WTC11 (cell line): ENCODE measurements around the gene MECP2. TPM values are rescaled to one million over a fixed set of nuclear protein-coding genes. Genes with fewer than 3 reads are reported as not detected.

Source experiments
- ATAC-seq: fragments of 200-7000 bp; cut with Tn5 transposase; 2 replicates; pipeline ENCODE4 v1.10.0; 2021; ENCODE audit warnings: mild to moderate bottlenecking, moderate library complexity
- CTCF ChIA-PET: fragments of 300-600 bp; sonication (Branson Sonifier 250); formaldehyde crosslinking; loops from one replicate; lab custom pipeline; 2021; ENCODE audit warnings: antibody characterized with exemption; lab: Charles Lee
- POLR2A ChIA-PET: fragments of 350-600 bp; sonication (Branson Sonifier 250); formaldehyde crosslinking; loops from one replicate; lab custom pipeline; 2021; ENCODE audit warnings: antibody characterized with exemption; lab: Charles Lee
- DNase-seq: peaks from one replicate; pipeline ENCODE4 v3.0.0; 2021; ENCODE audit warnings: low spot score
- H3K27ac Mint-ChIP-seq: 2 replicates; pipeline ENCODE4 v1.8.0; 2021; ENCODE audit warnings: mixed read lengths
- H3K27me3 Mint-ChIP-seq: 2 replicates; pipeline ENCODE4 v1.8.0; 2021; ENCODE audit warnings: low read depth, mild to moderate bottlenecking, moderate library complexity, mixed read lengths
- H3K36me3 Mint-ChIP-seq: 2 replicates; pipeline ENCODE4 v1.8.0; 2021; ENCODE audit warnings: mixed read lengths
- H3K4me1 Mint-ChIP-seq: 2 replicates; pipeline ENCODE4 v1.8.0; 2022; ENCODE audit warnings: mixed read lengths
- H3K4me3 Mint-ChIP-seq: 2 replicates; pipeline ENCODE4 v1.8.0; 2021; ENCODE audit warnings: mild to moderate bottlenecking, moderate library complexity, mixed read lengths
- H3K9me3 Mint-ChIP-seq: 2 replicates; pipeline ENCODE4 v1.8.0; 2021; ENCODE audit warnings: mixed read lengths
- AFF4 ChIP-seq: sonication (generic); formaldehyde crosslinking; IDR thresholded peaks from 2 replicates; pipeline ENCODE4 v1.8.1; 2023; ENCODE audit warnings: mild to moderate bottlenecking, missing genetic modification reagents, borderline replicate concordance
- AR ChIP-seq: fragments of 250-450 bp; sonication (Bioruptor Pico); IDR thresholded peaks from 2 replicates; pipeline ENCODE4 v1.9.0; 2021; ENCODE audit warnings: mild to moderate bottlenecking
- ATF1 ChIP-seq: sonication (generic); formaldehyde crosslinking; IDR thresholded peaks from 2 replicates; pipeline ENCODE4 v1.8.1; 2023; ENCODE audit warnings: mild to moderate bottlenecking, moderate library complexity, missing genetic modification reagents
- CREM ChIP-seq: sonication (generic); formaldehyde crosslinking; IDR thresholded peaks from 2 replicates; pipeline ENCODE4 v1.8.1; 2022; ENCODE audit warnings: mild to moderate bottlenecking, missing genetic modification reagents, moderate library complexity
- CTCF ChIP-seq: fragments of 200-600 bp; IDR thresholded peaks from 2 replicates; pipeline ENCODE4 v1.8.0; 2022; ENCODE audit warnings: antibody characterized with exemption
- E2F1 ChIP-seq: sonication (generic); formaldehyde crosslinking; IDR thresholded peaks from 2 replicates; pipeline ENCODE4 v1.8.0; 2022; ENCODE audit warnings: mild to moderate bottlenecking, missing genetic modification reagents
- E2F5 ChIP-seq: sonication (generic); formaldehyde crosslinking; IDR thresholded peaks from 2 replicates; pipeline ENCODE4 v1.8.1; 2022; ENCODE audit warnings: mild to moderate bottlenecking, moderate library complexity, missing genetic modification reagents
- FOXP4 ChIP-seq: sonication (generic); formaldehyde crosslinking; IDR thresholded peaks from 2 replicates; pipeline ENCODE4 v1.8.0; 2022; ENCODE audit warnings: mild to moderate bottlenecking, missing genetic modification reagents
- GABPB1 ChIP-seq: sonication (generic); formaldehyde crosslinking; IDR thresholded peaks from 2 replicates; pipeline ENCODE4 v1.8.1; 2023; ENCODE audit warnings: mild to moderate bottlenecking, missing genetic modification reagents
- HMGA2 ChIP-seq: fragments of 250-450 bp; sonication (Bioruptor Pico); IDR thresholded peaks from 2 replicates; pipeline ENCODE4 v1.4.0; 2021; ENCODE audit warnings: mild to moderate bottlenecking, moderate library complexity
- MXD4 ChIP-seq: fragments of 250-450 bp; sonication (Bioruptor Pico); IDR thresholded peaks from 2 replicates; pipeline ENCODE4 v1.8.0; 2021; ENCODE audit warnings: mild to moderate bottlenecking, moderate library complexity, borderline replicate concordance
- NFE2L1 ChIP-seq: sonication (generic); formaldehyde crosslinking; IDR thresholded peaks from 2 replicates; pipeline ENCODE4 v1.8.1; 2023; ENCODE audit warnings: missing genetic modification reagents
- NR2C2 ChIP-seq: sonication (generic); formaldehyde crosslinking; IDR thresholded peaks from 2 replicates; pipeline ENCODE4 v1.8.0; 2022; ENCODE audit warnings: mild to moderate bottlenecking, missing genetic modification reagents
- PRRX2 ChIP-seq: fragments of 250-450 bp; sonication (Bioruptor Pico); IDR thresholded peaks from 2 replicates; pipeline ENCODE4 v1.8.0; 2021; ENCODE audit warnings: mild to moderate bottlenecking
- TEAD1 ChIP-seq: sonication (generic); formaldehyde crosslinking; IDR thresholded peaks from 2 replicates; pipeline ENCODE4 v1.8.0; 2022; ENCODE audit warnings: mild to moderate bottlenecking, missing genetic modification reagents
- USF2 ChIP-seq: sonication (generic); formaldehyde crosslinking; IDR thresholded peaks from 2 replicates; pipeline ENCODE4 v1.8.1; 2023; ENCODE audit warnings: mild to moderate bottlenecking, missing genetic modification reagents, moderate library complexity
- total RNA-seq: library from RNA; stranded (reverse); gene quantifications from 3 replicates; pipeline ENCODE4 v1.2.3, GENCODE V29; 2021

Gene MECP2
- total RNA-seq, 1 experiment from 2014 or later = 28.7 TPM

GRCh38 chrX:154051201-154051810 lies 46.2 kb downstream of the MECP2 start:
- Mint-ChIP-seq H3K4me3 (no peak overlapping the region), H3K36me3 (peaks cover 13% of the 10 kb centered on the region), H3K27me3 (no peaks in the 10 kb centered on the region; the same call in 1 of the 2 replicates), H3K9me3 (no peaks in the 10 kb centered on the region), H3K4me1 (peaks cover 29% of the 10 kb centered on the region), H3K27ac (no peak overlapping the region)
- ChIA-PET POLR2A (no interaction called here), CTCF (no interaction called here)
- ATAC-seq (peak; percentile 64; the same call in 1 of the 2 replicates), DNase-seq (peak; percentile 65)
- TF ChIP-seq CTCF (peak; percentile 40), ATF1 (CRISPR knock-in tag) (no peak), AFF4 (CRISPR knock-in tag) (no peak)

- DNase-seq (no peak), ATAC-seq (no peak)
- H3K36me3 Mint-ChIP-seq = peaks cover 13% of the 10 kb centered on the region
- CTCF ChIA-PET = interaction anchor here (1.4 to 1.5 kb wide), 2 partner anchors 24 to 36 kb away, joined by 3 to 4 read pairs; no protein-coding TSS in a partner anchor
- H3K27me3 Mint-ChIP-seq = no peaks in the 10 kb centered on the region; the same call in 1 of the 2 replicates
- H3K27ac Mint-ChIP-seq = peak overlapping the region; percentile 85
- H3K9me3 Mint-ChIP-seq = no peaks in the 10 kb centered on the region
- H3K4me1 Mint-ChIP-seq = peaks cover 31% of the 10 kb centered on the region
- POLR2A ChIA-PET = no interaction called here
- H3K4me3 Mint-ChIP-seq = no peak overlapping the region
- no peak for TF ChIP-seq E2F5
- TF ChIP-seq PRRX2 (CRISPR knock-in tag) = no peak
- TF ChIP-seq AR (CRISPR knock-in tag) = no peak
- no peak for TF ChIP-seq CREM (CRISPR knock-in tag)
- TF ChIP-seq GABPB1 = no peak
- no peak for TF ChIP-seq HMGA2 (CRISPR knock-in tag)
- no peak for TF ChIP-seq USF2 (CRISPR knock-in tag)
- no peak for TF ChIP-seq NFE2L1 (CRISPR knock-in tag)
- TF ChIP-seq MXD4 = no peak
- no peak for TF ChIP-seq E2F1 (CRISPR knock-in tag)
- TF ChIP-seq TEAD1 = no peak
- TF ChIP-seq NR2C2 (CRISPR knock-in tag) = no peak
- TF ChIP-seq FOXP4 (CRISPR knock-in tag) = no peak
Observed at GRCh38 chrX:154050113-154050495, 47.4 kb downstream of the MECP2 start.
